HG02571 (cell line): ENCODE measurements around the gene PLB1.

ENCODE experiments used
- ATAC-seq: cut with Tn5 transposase; IDR thresholded peaks from one replicate; pipeline ENCODE4 v1.9.1; 2021; ENCODE audit warnings: mild to moderate bottlenecking, moderate library complexity; ENCODE audit not compliant: unreplicated experiment

Gene PLB1

DNA sequence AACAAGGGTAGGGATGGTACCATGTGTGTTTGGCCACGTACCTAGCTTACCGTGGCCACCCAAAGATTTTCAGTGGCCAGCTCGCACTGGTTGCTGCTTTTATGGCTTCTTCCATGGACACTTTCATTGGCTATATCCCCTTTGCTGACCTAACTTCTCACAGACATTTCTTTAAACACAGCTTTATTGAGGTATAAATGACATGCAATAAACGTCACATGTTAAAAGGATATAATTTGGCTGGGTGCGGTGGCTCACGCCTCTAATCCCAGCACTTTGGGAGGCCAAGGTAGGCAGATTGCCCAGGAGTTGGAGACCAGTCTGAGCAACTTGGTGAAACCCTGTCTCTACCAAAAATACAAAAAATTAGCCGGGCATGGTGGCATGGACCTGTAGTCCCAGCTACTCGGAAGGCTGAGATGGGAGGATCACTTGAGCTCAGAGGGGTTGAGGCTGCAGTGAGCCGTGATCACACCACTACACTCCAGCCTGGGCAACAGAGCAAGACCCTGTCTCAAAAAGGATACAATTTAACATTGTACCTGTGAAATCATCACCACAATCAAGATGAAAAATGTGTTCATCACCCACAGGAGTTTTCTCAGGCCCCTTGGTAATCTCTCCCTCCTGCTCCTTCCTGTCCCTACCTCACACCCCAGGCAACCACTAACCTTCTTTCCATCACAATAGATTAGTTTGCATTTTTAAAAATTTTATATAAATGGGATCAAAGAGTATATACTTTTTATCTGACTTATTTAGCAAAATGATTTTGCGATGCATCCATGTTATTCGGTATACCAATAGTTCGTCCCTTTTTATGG lies 127.9 kb downstream of the PLB1 start:
- ATAC-seq, result no peak

DNA sequence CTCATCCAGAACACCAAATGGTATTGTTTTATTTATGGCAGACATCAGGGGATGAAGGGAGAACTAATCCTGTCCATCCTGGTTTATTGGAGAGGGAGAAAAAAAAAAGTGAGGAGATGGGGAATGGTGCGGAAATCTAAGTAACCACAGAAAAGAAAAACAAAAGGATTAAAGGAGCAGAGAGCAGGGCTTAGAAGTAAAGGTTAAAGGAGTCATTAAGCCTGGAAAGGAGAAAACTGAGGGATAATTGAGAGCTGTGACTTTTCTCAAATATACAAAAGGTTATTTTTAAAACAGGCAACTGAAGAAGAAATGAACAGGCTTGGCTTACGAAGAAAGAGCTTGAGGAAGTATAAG lies 128.6 kb downstream of the PLB1 start:
- no peak for ATAC-seq

DNA sequence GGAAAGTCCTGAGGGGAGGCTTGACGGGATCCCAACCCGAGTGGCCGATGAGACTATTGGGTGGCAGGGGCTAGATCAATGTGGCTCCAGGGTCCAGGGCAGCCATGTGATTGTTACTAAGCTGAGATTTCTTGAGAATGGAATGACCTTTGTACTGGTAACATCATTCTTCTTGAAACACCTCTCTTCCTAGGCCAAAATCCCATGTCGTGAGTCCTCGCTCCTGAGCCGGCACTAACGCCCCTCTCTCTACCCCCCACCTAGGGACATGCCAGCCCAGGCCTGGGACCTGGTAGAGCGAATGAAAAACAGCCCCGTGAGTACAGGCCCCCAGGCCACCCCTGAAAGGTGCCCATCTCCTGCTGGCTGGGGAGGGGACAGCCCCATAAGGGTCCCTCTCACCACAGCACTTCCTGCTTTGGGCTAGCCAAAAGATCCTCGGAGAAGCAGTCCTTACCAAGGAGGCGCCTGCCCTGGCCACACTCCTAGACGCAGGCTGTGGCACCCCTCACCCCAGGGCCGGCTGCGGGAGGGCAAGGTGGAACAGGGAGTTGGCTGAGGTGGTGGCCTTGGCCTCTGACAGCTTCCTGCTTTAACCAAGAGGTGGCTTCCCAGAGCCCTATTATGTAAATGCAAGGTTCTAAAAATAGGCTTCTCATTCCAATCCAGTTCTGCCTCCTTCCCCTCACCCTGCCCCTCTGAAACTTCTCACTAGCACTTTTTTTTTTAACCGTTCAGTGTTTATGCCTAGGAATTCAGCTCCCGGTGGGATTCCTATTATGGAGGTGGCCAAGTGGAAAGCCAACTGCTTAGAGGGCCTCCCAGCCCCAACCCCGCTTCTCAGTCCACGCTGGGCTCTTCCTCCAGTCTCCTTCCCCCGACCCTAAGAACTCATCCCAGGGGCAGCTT lies 129.2 kb downstream of the PLB1 start:
- ATAC-seq, result no peak

DNA sequence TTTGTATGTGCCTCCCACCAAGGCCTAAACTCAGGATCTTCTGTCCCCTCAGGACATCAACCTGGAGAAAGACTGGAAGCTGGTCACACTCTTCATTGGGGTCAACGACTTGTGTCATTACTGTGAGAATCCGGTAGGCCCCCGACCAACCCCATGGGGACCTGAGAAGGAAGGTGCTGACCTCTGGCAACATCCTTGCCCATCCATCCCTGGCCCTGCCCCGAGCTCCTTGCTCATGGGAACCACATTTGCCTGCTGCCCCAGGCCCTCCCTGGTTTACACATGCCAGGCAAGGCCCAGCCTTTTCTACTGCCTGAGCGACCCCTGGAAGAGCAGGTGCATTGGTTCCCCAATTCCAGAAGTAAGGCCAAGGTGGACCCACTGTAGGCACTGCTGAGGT lies 130.5 kb downstream of the PLB1 start:
- ATAC-seq, result no peak

DNA sequence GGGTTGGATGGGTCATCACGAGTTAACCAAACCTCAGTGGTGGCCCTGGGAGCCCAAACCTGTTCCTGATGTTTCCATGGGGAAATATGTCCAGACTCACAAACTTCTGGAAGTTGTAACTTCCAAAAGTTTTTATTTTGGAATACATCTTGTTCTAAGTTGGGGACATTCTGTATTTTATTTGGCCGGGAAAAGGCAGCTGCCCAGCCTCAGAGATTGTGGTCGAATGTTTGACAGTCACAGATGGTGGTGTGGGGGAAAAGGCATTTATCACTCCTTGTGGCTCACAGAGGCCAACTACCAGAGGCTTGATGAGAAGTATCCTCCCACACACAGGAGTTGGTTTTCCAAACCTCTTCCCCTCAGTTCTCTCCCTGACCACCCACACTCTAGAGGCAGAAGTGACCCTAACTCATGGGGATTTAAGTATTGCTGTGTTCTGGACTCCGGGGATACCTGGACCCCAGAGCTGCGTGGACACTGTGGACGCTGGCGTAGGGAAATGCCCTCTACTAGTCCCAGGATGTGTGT lies 131.1 kb downstream of the PLB1 start:
- no peak for ATAC-seq

DNA sequence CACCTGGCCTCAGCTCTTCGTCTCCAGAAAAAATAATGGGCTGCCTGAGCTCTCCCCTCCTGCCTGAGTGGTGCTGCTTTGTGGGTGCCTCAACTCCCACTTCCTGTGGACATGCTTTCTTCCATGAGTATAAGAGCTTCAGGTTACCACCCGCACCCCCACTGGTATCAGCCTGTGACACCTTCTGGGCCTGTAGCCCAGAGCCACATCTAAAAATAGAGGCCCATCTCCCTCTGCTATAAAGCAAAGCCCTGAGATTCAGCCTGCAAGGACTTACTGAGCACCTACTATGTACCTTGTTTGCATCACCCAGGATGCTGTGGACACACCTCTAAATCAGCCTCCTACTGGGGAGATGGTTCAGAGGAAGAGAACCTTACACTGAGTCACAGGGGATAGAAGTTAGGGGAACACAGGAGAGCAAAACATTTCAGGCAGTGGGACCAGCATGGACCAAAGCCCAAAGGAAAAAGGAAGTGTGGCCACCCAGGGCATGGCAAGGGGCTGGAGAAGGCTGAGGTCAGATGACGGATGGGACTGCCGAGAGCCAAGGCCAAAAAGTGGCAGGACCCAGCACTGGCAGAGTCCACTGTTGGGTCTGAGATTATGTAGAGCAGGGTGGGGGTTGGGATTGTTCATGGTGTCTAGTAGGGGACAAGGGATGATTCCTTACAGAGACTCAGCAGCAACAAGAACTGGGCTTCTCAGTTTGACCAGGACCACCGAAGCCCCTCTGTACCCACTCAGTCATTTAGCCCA lies 132.0 kb downstream of the PLB1 start:
- no peak for ATAC-seq

DNA sequence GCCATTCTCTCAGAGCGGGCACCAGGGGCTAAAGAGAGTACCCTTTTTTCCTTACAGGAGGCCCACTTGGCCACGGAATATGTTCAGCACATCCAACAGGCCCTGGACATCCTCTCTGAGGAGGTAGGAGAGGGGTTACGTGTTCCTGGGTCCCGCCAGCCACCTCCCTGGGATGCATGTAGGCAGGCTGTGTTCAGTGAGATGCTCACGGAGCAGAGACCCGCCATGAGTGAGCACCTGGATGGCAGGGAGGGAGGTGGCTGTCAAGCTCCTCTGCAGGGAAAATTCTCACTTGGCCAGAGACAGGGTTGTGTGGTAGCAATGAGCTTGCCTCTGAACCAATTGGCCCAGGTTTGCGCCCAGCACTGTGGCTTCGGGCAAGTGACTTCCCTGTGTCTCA lies 132.6 kb downstream of the PLB1 start:
- ATAC-seq, result no peak

DNA sequence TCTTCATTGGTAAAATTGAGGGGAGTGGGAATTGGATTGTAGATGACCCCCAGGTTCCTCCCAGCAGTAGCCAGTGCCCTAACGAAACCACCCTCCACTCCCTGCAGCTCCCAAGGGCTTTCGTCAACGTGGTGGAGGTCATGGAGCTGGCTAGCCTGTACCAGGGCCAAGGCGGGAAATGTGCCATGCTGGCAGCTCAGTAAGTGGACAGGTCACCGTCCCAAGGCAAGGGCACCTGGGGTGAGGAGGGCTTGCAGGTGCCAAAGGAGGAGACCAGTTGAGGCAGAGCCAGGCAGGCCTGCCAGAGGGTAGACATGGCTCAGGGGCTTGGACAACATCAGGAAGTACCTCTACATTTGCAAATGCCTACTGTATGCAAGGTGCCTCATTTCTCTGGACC lies 133.1 kb downstream of the PLB1 start:
- ATAC-seq, result no peak

DNA sequence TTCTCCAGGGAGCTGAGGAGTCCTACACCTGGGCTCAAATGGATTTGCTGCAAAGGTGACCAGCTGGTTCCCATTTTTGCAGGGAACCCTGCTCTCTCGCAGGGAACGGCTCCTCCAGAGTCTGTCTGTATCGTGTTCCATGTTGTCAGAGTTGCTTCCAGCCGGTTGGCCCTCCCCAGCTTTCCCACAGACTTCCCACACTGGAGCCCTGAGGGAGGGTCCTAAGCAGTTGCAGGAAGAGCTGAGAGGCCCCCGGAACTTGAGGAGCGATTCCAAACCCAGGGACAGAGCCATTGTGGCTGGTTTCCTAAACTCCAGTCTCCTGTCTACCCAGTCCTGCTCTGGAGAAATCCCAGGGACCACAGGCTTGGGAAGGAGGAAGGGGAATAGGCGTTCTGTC lies 134.1 kb downstream of the PLB1 start:
- ATAC-seq, result no peak

DNA sequence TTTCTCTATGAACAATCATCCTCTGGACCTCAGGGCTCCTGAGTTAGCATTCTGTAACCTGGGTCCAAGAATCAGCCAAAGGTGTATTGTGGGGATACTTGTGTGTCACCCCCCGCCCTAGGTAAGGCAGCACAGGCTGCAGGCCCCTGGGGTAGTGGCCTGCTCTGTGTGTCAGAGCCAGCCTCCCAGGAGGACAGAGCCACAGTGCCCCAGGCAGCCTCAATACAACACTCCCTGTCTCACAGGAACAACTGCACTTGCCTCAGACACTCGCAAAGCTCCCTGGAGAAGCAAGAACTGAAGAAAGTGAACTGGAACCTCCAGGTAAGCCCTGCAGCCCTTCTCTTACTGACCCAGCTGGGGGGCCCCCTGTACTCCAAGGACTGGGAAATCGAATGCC lies 134.5 kb downstream of the PLB1 start:
- no peak for ATAC-seq

DNA sequence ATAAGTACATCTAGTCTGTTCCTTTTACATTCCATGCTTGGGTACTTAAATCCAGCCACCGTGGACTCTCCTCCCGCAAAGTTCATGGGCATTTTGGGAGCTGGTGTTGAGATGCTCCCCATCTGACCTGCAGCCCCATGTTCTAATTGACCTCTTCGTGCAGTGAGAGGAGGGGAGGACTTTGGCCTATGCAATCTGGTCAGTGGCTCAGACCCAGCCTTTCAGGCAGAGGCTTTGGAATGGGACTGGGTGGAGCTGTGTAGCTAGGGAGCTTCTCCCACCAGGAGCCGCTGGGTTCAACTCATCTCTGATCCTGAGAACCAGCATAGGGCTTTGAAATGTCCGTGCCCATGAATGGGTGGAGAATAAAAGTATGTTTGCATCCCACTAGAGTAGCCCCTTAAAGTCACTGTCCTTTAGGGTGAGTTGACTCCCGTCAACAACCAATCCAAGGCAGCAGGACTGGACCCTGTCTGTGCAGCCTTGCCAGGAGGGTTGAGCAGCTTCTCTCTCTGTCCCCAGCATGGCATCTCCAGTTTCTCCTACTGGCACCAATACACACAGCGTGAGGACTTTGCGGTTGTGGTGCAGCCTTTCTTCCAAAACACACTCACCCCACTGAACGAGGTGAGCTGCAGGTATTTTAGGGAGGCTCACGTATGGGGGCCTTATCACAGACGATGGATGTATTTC lies 135.8 kb downstream of the PLB1 start:
- ATAC-seq, result no peak

DNA sequence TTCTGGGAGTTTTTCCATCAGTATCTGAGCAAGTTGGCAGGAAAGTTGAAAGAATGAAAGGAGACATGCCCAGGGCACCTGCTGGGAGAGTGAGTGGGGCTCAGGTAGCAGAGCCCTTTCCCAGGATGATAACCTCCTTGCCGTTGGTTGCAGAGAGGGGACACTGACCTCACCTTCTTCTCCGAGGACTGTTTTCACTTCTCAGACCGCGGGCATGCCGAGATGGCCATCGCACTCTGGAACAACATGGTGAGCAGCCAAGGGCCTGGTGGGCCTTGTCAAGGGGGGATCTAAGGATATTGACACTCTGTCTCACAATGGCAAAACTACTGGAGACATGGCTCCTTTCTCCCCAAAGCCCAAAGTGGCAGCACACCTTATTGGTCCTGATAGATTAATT lies 136.9 kb downstream of the PLB1 start:
- no peak for ATAC-seq

DNA sequence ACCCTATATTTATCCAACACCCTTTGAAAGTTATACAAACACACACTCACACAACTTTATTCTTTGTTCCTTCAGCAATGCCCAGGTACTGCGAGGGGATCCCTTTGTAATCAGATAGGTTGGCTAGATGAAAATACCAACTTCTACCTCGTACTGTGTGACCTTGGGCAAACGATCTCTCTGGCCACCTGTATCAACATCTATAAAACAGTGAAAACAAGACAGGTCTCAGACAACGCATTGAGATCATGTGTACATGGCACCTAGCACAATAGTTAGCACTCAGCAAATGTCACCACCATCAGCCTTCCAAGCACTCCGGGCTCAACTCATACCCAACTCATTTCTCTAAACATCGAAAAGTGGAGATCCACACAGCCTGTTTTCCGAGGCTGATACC lies 137.3 kb downstream of the PLB1 start:
- ATAC-seq, result no peak

DNA sequence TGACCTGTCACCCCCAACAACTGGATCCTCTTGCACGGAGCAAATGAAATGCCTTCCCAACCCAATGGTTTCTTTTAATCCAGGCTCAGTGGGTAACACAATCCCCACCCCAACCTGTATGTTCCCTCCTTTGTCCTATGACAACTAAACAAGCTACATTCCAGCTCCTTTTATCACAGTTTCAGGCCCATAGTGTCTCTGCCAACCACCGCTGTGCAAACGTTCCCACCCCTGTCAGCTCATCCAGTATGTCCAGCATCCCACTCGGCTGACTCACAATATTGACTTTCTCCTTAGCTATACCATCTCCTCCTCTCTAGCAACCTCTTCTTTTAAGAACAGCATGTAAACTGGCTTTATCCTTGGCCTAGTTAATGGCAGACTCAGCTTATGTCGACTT lies 137.9 kb downstream of the PLB1 start:
- ATAC-seq, result no peak

DNA sequence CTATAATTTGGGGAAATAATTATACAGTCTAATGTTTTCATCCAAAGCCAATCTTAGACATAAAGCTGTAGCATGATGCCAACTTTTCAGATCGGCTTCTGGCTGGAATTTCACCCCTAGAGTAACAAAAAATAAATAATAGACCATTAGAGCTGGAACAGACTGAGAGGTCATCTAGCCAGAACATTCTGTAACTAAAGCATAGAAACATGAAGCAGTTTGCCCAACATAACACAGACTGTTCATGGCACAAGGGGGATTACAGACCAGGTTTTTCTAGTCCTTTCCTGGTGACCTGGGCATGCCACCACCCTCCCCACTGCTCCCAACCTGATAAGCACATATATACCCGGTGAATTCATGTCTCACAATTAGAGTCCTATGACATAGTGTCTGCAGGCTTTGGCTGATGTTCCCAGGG lies 139.3 kb downstream of the PLB1 start:
- ATAC-seq, result no peak

DNA sequence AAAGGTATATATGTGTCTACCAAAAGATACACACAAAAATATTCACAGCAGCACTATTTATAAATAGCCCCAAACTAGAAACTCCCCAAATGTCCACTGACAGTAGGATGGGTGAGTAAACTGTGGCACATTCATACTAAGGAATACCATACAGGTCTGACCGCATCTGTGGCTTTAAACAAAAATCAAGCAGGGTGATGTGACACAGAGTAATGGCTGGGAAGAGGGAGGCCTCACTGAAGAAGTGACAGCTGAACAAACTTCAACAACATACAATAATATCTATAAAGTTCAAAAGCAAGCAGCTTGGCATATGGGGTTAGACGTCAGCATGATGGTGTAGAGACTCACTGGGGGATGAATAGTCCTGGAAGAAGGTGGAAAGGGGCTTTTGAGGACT lies 140.6 kb downstream of the PLB1 start:
- ATAC-seq, result no peak

DNA sequence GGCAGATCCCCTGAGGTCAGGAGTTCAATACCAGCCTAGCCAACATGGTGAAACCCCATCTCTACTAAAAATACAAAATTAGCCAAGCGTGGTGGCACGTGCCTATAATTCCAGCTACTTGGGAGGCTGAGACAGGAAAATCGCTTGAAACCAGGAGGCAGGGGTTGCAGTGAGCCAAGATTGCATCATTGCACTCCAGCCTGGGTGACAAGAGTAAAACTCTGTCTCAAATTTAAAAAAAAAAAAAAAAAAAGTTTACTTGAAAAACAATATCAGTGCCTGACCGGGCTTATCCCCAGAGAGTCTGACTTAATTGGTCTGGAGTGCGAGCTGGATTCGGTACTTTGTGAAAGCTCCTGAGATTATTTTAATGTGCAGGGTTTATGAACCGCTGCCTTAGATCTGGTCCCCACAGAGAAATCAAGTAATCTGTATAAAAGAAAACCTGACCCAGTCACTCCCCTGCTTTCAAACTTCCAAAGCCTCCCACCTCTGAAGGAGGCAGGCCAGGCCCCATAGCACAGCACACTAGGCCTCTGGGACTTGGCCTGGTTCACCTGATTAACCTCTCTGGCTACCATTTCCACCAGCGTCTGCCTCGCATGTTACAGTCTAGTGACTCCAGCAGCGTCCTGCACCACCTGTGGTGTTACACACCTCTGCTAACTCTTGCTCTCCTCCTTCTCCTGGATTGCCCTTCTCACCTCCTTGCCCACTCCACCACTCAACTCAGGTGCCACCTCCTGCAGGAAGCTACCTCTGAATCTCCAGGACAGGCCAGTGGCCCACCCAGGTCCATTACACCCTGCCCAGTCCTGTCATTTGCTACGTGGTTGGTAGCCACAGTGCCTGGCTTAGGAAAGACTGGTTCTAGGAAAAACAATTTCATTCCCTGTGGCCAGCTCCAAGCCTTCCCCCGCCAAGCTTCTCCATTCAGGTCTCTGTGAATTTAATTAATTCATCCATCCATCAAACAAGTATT lies 141.5 kb downstream of the PLB1 start:
- ATAC-seq, result no peak

DNA sequence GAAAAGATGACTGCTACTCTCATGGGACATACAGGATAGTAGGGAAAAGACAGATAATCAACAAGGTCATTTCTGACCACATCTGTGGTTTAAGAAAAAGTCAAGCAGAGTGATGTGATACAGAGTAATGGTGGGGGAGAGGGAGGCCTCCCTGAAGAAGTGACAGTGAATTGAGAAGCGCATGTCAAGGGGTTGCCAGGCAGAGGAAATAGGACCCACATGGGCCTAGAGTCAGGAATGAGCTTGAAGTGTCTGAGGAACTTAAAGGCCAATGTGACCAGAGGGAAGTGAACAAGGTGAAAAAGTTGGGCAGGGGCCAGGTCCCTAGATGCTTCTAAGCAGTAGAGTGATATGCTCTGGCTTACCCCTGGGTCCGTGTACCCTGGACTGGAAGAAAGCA lies 142.2 kb downstream of the PLB1 start:
- ATAC-seq, result no peak

DNA sequence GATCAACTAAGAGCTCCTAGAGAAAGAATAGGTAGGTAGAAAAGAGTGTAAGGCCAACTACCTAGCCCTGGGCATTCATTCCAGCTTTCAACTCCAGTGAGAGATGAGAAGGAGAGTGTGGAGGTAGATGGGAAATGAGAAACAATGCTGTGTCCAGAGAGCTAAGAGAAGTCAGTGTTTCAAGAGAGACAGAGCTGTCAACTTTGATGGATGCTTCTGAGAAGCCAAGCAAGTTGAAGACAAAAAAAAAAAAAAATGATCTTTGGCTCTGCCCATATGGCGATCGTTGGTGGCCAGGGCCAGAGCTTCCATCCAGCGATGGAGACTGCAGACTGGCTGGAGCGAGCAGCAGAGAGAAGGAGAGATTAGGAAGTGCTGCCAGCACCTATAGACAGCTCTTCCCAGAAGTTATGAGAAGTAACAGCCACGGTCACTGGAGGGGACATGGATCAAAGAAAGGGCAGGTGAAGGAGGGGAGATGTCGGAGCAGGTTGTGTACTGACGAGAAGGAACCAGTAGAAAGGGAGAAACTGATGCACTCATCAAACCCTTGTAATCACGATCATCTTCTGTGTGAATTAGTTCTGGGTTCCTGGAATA lies 143.3 kb downstream of the PLB1 start:
- ATAC-seq, result no peak
